Pancreas (tissue), 10 donors: ENCODE results near the gene TGFB1I1. TPM values are rescaled to one million over a fixed set of nuclear protein-coding genes. Genes with fewer than 3 reads are reported as not detected.
"Not testable (repeated sequence)": the region's sequence is repeated elsewhere in the genome, so short reads cannot be mapped to it uniquely, and the experiment has no call there.

Experiments used
- ATAC-seq, 4 donors: fragments of 200-7000 bp; cut with Tn5 transposase; one replicate each; pipeline versions ENCODE4 v1.8.0 to v1.9.1; 2020; ENCODE audit warnings: mild to moderate bottlenecking in 4 of 4, moderate library complexity in 4 of 4
- DNase-seq, 6 donors: peaks; one replicate each; pipeline ENCODE4 v3.0.0-alpha.2; 2020
- FAIRE-seq: peaks from 2 replicates; lab custom pipeline; 2012; peaks lifted over from hg19 to GRCh38; lab: Jason Lieb, UNC
- H3K27ac ChIP-seq, 4 donors: fragments of 200-600 bp; sonication (generic); 1 replicate in 3 of 4; 2 replicates in 1 of 4; pipeline versions ENCODE4 v1.5.0 to v1.8.0; 2020
- H3K27me3 ChIP-seq, 4 donors: fragments of 200-600 bp; one replicate each; pipeline ENCODE4 v1.8.0; 2021
- H3K36me3 ChIP-seq, 3 donors: fragments of 200-600 bp; sonication (generic) in 1 of 3; one replicate each; pipeline versions ENCODE4 v1.5.0 to v1.8.0; 2020 to 2021
- H3K4me1 ChIP-seq, 3 donors: fragments of 200-600 bp; one replicate each; pipeline ENCODE4 v1.8.0; 2021
- H3K4me3 ChIP-seq, 4 donors: fragments of 200-600 bp; sonication (generic) in 2 of 4; one replicate each; pipeline versions ENCODE4 v1.5.0 to v1.8.0; 2020 to 2021
- H3K9me3 ChIP-seq, 4 donors: fragments of 200-600 bp; one replicate each; pipeline ENCODE4 v1.8.0; 2021
- WGBS, 2 donors: extraction: QIAGEN DNeasy Blood & Tissue Kit; methylation state at CpG; one replicate each; pipeline ENCODE4 v1.1.7; 2013; 5-methylcytosine and 5-hydroxymethylcytosine counted together
- intact Hi-C, 3 donors: fragments of 100-400 bp; cut with DNase I; formaldehyde crosslinking; loops; one replicate each; pipeline versions ENCODE4 v1.11.1 to v1.14.2; 2022
- polyA plus RNA-seq, 2 donors: library from polyadenylated mRNA; stranded (reverse); fragments of 200-250 nt; gene quantifications; one replicate each; pipeline ENCODE4 v1.2.3, GENCODE V29; 2013
- total RNA-seq, 6 donors: library from RNA; stranded (reverse); fragmentation: NEBNext Ultra II Directional in 4 of 6; extraction: Animal tissue kit (Norgen Biotek cat#: 25700) in 4 of 6; gene quantifications; one replicate each; pipeline versions ENCODE4 v1.2.1 to v1.2.4, GENCODE V29; 2021 to 2023
- TF ChIP-seq, protein P1 (sequence below), 4 donors: fragments of 200-600 bp; sonication (generic) in 3 of 4; IDR thresholded peaks; one replicate each; pipeline versions ENCODE4 v1.5.0 to v1.8.0; 2021; ENCODE audit warnings: antibody characterized with exemption in 4 of 4
- donor health status: healthy with polysubstance abuse.
- donor health status: DM: no; HTN: no; CAD: no; lungs with moderate emphysema.
- donor health status: DM: no; HTN: no; CAD: no.
- donor health status: control.
- donor health status: control.
- donor health status: Bipolar disorder and iron deficiency.
- donor health status: DM: yes; HTN: yes; CAD: no.
- donor health status: DM: no; HTN: no; CAD: no.
- donor health status: DM: no; HTN: no; CAD: no.
- donor health status: DM: yes; HTN: yes; CAD: no.

TGFB1I1 gene
- total and polyA plus RNA-seq, 8 donors: 1.1 to 13.2 (median 6.7) TPM

DNA sequence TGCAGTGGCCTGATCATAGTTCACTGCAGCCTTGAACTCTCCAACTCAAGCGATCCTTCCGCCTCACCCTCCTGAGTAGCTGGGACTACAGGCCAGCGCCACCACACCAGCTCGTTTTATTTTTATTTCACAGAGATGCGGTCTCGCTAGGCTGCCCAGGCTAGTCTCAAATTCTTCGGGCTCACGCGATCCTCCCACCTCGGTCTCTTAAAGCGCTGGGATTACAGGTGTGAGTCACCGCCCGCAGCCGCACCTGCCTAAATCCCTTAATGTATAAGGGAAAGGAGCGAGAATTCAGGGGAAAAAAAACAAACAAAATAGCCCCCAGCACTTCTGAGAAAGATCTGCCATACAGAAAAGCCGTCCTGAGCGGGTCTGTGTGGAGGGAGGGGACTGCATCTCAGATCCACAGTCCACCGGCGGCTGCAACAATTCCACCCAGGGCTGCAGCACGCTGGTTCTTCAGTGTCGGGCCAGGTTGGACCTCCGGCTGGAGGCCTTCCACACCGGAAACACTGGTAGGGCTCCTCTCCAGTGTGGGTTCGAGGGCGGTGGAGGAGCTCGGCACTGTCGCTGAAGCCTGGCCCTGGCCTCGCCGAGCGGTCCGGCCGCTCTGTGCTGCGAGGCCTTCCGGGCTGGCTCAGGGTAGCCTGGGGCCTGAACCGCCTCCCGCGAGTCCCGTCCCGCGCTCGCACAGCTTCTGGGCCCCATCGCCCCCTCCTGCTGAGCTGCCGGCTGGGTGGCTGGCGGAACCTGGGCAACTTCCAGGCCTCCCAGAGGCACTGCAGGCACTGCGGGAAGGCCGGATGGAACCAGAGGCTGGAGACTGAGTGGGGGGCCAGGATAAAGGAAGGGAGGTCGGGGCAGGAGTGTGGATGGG lies 36.4 kb upstream of the TGFB1I1 start:
- no peak overlapping the region for H3K27ac ChIP-seq
- DNase-seq (peak in 1 of 6 donors; percentile 48), ATAC-seq (no peak), FAIRE-seq (no peak)
- WGBS, 2 donors: 94 to 95% methylated on average over 46 to 47 of the region's 47 CpGs
- H3K36me3 ChIP-seq: no peaks in the 10 kb centered on the region
- TF ChIP-seq, protein P1, sequence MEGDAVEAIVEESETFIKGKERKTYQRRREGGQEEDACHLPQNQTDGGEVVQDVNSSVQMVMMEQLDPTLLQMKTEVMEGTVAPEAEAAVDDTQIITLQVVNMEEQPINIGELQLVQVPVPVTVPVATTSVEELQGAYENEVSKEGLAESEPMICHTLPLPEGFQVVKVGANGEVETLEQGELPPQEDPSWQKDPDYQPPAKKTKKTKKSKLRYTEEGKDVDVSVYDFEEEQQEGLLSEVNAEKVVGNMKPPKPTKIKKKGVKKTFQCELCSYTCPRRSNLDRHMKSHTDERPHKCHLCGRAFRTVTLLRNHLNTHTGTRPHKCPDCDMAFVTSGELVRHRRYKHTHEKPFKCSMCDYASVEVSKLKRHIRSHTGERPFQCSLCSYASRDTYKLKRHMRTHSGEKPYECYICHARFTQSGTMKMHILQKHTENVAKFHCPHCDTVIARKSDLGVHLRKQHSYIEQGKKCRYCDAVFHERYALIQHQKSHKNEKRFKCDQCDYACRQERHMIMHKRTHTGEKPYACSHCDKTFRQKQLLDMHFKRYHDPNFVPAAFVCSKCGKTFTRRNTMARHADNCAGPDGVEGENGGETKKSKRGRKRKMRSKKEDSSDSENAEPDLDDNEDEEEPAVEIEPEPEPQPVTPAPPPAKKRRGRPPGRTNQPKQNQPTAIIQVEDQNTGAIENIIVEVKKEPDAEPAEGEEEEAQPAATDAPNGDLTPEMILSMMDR (IDR thresholded peaks at IDR 0.05): no peak
- H3K4me3 ChIP-seq: no peak overlapping the region
- no peaks in the 10 kb centered on the region for H3K27me3 ChIP-seq
- no peaks in the 10 kb centered on the region for H3K9me3 ChIP-seq
- intact Hi-C loops: no loop called here
- no peaks in the 10 kb centered on the region for H3K4me1 ChIP-seq

DNA sequence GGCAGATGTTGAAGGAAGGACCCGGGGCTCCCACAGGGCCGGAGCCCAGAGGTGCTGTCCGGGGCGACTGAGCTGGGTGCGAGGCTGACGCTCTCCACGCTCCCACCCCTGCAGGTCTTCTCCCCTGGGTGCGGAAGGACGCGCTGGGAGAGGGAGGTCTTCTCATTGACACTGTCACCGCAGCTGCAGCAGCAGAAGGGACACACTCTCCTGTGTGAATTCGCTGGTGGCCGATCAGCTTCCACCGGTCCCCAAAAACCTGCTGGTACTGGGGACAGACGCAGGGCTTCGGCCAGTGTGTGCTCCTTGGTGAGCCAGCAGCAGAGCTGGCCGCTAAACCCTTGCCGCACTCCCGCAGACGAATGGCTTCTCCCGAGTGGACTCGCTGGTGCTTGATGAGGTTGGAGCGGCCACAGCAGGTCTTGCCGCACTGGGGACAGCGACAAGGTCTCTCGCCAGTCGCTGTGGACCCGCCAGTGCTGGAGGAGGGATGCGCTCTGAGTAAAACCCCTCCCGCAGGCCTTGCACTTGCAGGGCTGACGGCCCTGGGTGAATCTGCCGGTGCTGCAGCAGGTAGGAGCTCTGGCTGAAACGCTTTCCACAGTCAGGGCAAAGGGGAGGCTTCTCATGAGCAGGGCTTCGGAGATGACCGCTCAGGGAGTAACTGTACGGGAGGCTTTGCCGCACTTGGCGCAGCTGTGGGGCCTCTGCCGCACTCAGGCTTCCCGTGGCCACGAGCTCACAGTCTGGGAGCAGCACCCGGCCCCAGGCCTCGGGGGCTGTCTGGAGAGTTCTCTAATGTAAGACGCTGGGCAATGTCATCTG lies 35.5 kb upstream of the TGFB1I1 start:
- no peaks in the 10 kb centered on the region for H3K9me3 ChIP-seq
- intact Hi-C loops: no loop called here
- H3K4me3 ChIP-seq: no peak overlapping the region
- H3K36me3 ChIP-seq: no peaks in the 10 kb centered on the region
- 93 to 94% methylated on average over 41 to 44 of the region's 44 CpGs for WGBS, 2 donors
- FAIRE-seq (no peak), ATAC-seq (no peak), DNase-seq (peak in 1 of 6 donors; percentile 62)
- no peak overlapping the region for H3K27ac ChIP-seq
- H3K27me3 ChIP-seq: no peaks in the 10 kb centered on the region
- TF ChIP-seq, protein P1 (IDR thresholded peaks at IDR 0.05): no peak
- H3K4me1 ChIP-seq: no peaks in the 10 kb centered on the region

DNA sequence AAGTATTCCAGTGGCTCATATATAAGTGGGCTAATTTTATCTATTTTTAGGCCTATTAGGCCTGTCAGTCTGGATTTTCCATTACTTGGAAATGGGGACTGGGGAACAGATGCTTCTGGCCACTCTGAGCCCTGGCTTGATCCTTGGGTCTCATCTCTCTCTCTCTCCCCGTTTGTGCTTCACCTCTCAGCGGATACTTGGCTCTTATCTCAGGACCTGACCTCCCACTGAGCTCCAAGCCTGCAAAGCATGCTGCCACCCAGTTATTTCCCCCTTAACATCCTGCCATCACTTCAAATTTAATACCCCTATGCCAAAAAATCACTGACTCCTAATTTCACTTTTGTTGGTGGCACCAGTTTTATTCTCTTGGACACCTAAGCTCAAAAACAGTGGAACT lies 33.5 kb upstream of the TGFB1I1 start:
- TF ChIP-seq, protein P1 (IDR thresholded peaks at IDR 0.05): no peak
- no peak overlapping the region for H3K27ac ChIP-seq
- H3K4me3 ChIP-seq: no peak overlapping the region
- ATAC-seq: no peak
- FAIRE-seq: no peak
- intact Hi-C loops: no loop called here
- 34 to 58% methylated on average over 2 of the region's 2 CpGs for WGBS, 2 donors
- no peaks in the 10 kb centered on the region for H3K36me3 ChIP-seq
- no peak for DNase-seq
- H3K9me3 ChIP-seq: no peaks in the 10 kb centered on the region
- no peaks in the 10 kb centered on the region for H3K27me3 ChIP-seq
- H3K4me1 ChIP-seq: no peaks in the 10 kb centered on the region

DNA sequence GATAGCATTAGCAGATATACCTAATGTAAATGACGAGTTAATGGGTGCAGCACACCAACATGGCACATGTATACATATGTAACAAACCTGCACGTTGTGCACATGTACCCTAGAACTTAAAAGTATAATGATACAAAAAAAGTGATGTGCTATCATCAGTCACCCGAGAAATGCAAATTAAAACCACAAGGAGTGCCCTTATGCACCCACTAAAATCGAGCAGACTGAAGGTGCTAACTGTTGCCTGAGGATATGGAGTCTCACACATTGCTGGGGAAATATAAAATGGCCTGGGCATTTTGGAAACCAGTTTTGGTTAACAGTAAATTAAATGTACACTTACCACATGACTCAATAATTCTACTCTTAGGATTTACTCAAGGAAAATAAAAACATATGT lies 32.9 kb upstream of the TGFB1I1 start:
- H3K9me3 ChIP-seq, intact Hi-C loops, H3K36me3 ChIP-seq, H3K4me1 ChIP-seq, H3K4me3 ChIP-seq, DNase-seq, ATAC-seq, H3K27ac ChIP-seq, FAIRE-seq, H3K27me3 ChIP-seq: not testable (repeated sequence)
- 62 to 66% methylated on average over 3 to 4 of the region's 4 CpGs for WGBS, 2 donors

DNA sequence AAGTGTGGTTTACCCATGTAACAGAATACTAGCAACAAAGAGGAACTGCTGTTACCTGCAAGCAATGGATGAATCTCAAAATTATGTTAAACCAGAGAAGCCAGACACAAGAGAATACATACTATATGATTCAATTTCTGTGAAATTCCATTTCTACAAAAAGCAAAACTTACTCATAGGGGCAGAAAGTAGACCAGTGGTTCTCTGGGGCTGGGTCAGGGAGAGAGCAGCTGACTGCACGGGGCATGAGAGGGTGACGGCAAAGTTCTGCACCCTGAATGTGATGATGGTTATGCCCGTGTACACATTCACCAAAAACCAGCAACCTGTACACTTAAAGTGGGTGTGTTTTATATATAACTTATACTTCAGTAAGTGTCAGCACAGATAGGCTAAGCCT lies 32.4 kb upstream of the TGFB1I1 start:
- H3K9me3 ChIP-seq: no peaks in the 10 kb centered on the region
- DNase-seq (peak in 1 of 6 donors; percentile 1), ATAC-seq (no peak), FAIRE-seq (no peak)
- 82 to 84% methylated on average over 3 of the region's 3 CpGs for WGBS, 2 donors
- no peaks in the 10 kb centered on the region for H3K36me3 ChIP-seq
- intact Hi-C loops: no loop called here
- TF ChIP-seq, protein P1 (IDR thresholded peaks at IDR 0.05): no peak
- H3K27me3 ChIP-seq: no peaks in the 10 kb centered on the region
- no peak overlapping the region for H3K4me3 ChIP-seq
- no peak overlapping the region for H3K27ac ChIP-seq
- no peaks in the 10 kb centered on the region for H3K4me1 ChIP-seq
